GM18511 (cell line): ENCODE data around the gene CSPG4.
"Not testable (repeated sequence)": the region's sequence is repeated elsewhere in the genome, so short reads cannot be mapped to it uniquely, and the experiment has no call there.

Experiments
- ATAC-seq: cut with Tn5 transposase; IDR thresholded peaks from one replicate; pipeline ENCODE4 v1.9.1; 2021; ENCODE audit warnings: mild to moderate bottlenecking, moderate library complexity; ENCODE audit not compliant: unreplicated experiment

The CSPG4 gene

GRCh38 chr15:75705375-75705774 lies 7.3 kb downstream of the CSPG4 start:
- not testable (repeated sequence) for ATAC-seq

GRCh38 chr15:75704618-75705017 lies 8.0 kb downstream of the CSPG4 start:
- no peak for ATAC-seq

- no peak for ATAC-seq
These were observed 8.4 kb downstream of the CSPG4 start for GRCh38 chr15:75704263-75704615.

- not testable (repeated sequence) for ATAC-seq
These were observed 9.0 kb downstream of the CSPG4 start for GRCh38 chr15:75703440-75704262.

- no peak for ATAC-seq
These were observed 10.2 kb downstream of the CSPG4 start for GRCh38 chr15:75702436-75702835.

- not testable (repeated sequence) for ATAC-seq
These were observed 11.3 kb downstream of the CSPG4 start for GRCh38 chr15:75701071-75702003.

GRCh38 chr15:75699961-75700874 lies 12.4 kb downstream of the CSPG4 start:
- ATAC-seq = peak; percentile 81

GRCh38 chr15:75699517-75699916 lies 13.1 kb downstream of the CSPG4 start:
- ATAC-seq = not testable (repeated sequence)

- not testable (repeated sequence) for ATAC-seq
These were observed 14.5 kb downstream of the CSPG4 start for GRCh38 chr15:75697974-75698747.

- ATAC-seq = no peak
These were observed 15.1 kb downstream of the CSPG4 start for GRCh38 chr15:75697523-75697922.

- ATAC-seq = no peak
These were observed 15.8 kb downstream of the CSPG4 start for GRCh38 chr15:75696854-75697259.

GRCh38 chr15:75696311-75696720 lies 16.3 kb downstream of the CSPG4 start:
- ATAC-seq = no peak

GRCh38 chr15:75695634-75696310 lies 16.9 kb downstream of the CSPG4 start:
- ATAC-seq = no peak

GRCh38 chr15:75695220-75695619 lies 17.4 kb downstream of the CSPG4 start:
- no peak for ATAC-seq

- ATAC-seq = no peak
These were observed 18.1 kb downstream of the CSPG4 start for GRCh38 chr15:75694241-75695182.

GRCh38 chr15:75693501-75694240 lies 19.0 kb downstream of the CSPG4 start:
- ATAC-seq = no peak

- ATAC-seq = not testable (repeated sequence)
These were observed 19.6 kb downstream of the CSPG4 start for GRCh38 chr15:75693028-75693427.

GRCh38 chr15:75692311-75692710 lies 20.3 kb downstream of the CSPG4 start:
- not testable (repeated sequence) for ATAC-seq
